GM10847 (cell line): ENCODE measurements around the gene SH3TC1.

ENCODE experiments used
- POLR2A ChIP-seq: IDR thresholded peaks from 2 replicates; pipeline ENCODE4 v1.6.1; 2011; ENCODE audit not compliant: insufficient read length; ENCODE audit errors: extremely low read depth

SH3TC1 gene

DNA sequence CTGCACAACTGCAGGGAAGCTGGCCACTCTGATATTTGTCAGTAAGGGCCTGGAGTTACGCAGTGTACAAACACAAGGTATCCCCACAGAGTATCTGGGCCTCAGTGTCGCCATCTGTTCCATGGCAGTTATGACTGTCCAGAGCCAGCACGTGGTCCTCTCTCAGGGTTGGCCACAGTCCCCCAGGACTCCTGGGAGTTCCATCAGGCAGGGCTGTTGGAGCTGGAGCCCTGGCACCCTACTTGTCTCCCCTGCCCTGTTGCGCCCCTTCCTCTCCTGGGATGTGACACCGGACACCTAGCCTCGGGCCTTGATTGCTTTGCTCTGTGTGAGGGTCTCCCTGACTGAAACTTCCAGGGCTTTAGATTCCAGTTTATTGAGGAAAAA, 78.9 kb downstream of the SH3TC1 start:
- no peak for TF ChIP-seq POLR2A

- TF ChIP-seq POLR2A = no peak
Observed at GRCh38 chr4:8278421-8279287, 79.6 kb downstream of the SH3TC1 start.

DNA sequence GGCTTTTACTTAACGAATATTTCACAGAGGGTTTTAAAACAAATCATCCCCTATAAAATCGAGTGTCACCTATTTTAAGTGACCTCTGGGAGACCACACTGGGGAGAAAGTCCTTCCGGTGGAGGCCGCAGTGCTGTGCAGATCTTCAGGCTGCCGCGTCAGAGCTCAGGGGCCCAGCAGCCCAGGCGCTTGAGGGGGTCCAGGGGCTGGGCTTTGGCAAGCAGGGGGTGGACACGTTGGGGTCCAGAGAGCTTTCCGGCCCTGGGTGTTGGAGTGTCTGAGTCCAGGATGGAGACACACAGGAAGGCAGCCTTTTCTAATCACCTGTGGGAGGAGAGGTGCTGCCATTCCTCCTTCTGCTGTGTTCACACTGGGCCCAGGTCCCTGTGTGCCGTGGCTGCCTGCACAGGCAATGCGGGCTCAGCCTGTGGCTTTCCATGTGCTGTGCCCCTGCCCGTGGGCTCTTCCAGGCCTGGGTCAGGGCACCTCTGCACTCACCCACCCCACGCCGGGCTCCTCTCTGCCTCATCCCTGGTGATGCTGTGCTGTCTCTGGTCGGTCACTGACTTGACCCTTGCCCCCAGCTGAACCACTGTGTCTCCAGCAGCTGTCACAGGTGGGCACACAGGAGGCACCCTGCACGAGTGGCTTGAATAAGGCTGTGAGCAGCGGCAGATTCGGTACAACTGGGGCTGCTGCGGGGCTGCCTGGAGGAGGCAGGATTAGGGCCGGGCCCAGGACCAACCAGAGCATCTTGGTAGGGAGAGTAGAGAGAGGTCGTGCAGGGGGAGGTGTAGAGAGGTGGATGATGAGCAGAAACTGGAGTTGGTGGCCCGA, 80.4 kb downstream of the SH3TC1 start:
- no peak for TF ChIP-seq POLR2A

- no peak for TF ChIP-seq POLR2A
Observed at GRCh38 chr4:8280158-8280875, 81.2 kb downstream of the SH3TC1 start.

GRCh38 chr4:8280876-8281440, 81.9 kb downstream of the SH3TC1 start:
- TF ChIP-seq POLR2A = no peak

DNA sequence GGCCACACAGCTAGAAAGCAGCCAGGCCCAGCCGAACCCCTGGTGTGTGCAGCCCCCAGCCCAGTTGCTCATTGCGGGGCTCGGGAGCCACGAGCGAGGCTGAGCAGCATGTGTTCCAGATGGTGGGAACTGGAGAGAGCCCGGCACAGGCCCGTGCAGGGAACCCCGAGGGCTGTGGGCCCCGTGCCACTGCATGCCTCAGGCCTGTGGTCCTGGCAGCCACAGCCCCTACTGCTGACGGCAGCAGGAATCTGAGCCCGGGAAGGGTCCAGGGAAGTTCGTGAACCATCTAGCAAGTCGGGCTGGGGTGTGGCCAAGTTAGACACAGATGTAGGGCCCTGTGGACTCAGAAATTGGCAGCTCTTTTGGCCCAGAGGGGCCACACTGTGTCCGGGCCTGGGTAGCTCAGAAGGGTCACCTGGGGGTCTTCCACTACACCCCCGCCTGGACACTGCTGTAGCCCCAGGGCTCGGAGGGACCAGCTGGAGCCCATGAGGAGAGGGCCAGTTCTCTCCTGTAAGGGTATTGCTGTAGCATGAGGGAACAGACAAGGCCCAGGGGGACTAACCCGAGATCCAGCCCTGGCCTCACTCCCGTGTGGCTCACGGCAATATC, 82.5 kb downstream of the SH3TC1 start:
- no peak for TF ChIP-seq POLR2A

DNA sequence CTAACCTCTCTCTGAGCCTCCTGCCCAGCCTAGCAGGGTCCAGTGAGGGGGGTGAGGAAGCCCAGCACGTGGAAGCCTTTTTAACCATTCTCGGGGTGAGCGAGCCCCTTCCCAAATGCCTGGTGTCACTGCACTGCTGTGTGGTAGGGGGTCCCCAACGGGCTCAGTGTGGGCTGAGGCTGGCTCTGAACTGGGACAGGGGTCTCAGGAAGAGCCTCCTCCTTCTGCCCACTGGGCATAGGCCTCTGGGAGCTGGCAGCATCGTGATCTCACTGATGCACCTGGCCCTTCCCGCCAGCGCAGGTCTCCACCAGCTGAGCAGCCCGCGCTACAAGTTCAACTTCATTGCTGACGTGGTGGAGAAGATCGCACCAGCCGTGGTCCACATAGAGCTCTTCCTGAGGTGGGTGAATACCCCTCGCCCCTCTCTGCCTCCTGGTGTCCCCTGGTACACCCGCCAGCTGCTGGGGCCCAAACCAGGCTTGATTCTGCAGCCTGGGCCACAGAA, 83.1 kb downstream of the SH3TC1 start:
- TF ChIP-seq POLR2A = no peak

DNA sequence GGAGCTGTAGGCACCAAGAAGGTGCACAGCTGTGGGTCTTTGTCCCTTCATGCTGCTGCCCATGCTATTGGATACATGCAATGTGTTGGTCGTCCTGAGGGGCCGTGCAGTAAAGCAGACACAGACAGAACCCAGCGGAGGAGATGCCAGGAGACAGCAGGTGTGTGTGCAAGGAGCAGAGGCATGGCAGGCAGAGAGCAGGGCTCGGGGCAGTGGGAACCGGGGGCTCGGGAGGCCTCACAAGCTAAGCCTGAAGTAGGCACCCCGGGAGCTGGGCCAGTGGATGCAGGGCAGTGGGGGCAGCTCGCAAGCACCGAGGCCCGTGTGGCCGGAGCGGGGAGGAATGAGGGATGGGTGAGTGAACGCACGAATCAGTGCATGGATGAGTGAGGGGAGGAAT, 83.7 kb downstream of the SH3TC1 start:
- TF ChIP-seq POLR2A = no peak

GRCh38 chr4:8283161-8283560, 84.1 kb downstream of the SH3TC1 start:
- no peak for TF ChIP-seq POLR2A

- no peak for TF ChIP-seq POLR2A
Observed at GRCh38 chr4:8283631-8284121, 84.6 kb downstream of the SH3TC1 start.

- no peak for TF ChIP-seq POLR2A
Observed at GRCh38 chr4:8284391-8284790, 85.3 kb downstream of the SH3TC1 start.

DNA sequence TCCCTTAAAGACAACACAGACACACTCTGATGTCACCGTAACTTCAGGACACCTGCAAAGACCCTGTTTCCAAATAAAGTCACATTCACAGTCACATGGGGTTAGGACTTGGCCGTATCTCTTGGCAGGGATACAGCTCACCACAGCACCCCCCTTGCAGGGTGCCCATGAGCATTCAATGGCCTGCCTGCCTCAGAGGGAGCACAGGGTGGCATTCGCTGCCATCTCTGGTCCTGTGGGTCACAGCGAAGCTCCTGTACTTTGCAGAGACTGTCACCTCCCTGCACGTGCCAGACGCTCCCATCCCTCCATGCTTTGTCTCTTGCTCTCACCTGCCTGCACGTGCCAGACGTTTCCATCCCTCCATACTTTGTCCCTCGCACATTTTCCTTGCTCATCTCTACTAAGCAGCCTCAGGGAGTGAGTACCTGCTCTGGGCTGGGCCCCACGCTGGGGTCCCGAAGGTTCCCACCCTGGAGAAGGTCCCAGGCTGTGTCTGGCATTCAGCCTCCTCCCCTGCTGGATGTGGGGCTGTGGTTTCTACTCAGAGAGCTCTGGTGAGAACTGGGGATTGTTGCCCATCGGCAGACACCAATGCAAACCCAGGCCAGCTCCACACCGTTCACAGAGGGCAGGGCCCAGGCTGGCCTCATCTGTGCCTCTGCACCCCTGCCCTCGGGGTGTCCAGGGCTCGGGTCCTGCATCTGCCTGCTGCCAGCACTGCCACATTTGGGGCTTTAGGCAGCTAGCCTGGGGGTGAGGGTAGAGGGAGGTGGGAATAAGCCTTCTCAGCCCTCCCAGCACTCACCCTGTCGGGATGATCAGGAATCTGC, 86.3 kb downstream of the SH3TC1 start:
- TF ChIP-seq POLR2A = no peak

GRCh38 chr4:8285976-8286718, 87.1 kb downstream of the SH3TC1 start:
- TF ChIP-seq POLR2A = no peak

DNA sequence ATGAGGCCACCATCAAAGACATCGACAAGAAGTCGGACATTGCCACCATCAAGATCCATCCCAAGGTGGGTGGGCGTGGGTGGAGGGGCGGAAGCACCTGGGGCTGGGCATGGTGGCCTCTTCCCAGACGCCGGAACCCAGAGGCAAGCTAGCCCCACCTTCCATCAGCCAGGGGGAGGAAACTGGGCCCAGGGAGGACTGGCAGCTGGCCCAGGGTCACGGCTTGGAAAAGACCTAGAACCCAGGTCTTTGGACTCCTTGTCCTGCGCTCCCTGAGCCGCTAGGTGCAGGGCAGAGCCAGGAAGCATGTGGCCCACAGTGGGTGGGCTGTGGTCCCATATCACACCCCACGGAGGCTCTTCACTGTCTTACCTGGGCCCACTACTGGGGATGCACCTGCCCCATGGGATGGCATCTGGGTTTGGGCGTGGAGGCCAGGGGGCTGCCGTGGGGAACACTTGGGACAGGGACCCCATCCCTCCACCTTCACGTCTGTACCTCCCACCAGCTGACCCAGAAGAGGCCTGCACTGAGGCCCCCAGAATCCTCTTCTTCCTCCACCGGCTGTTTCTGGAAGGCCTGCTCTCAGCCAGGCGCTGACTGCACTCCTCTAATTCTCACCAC, 87.7 kb downstream of the SH3TC1 start:
- TF ChIP-seq POLR2A = no peak
